ENCODE measurements around the gene TAF5L. TPM values are rescaled to one million over a fixed set of nuclear protein-coding genes. Genes with fewer than 3 reads are reported as not detected.

Gene TAF5L
- polyA plus RNA-seq, 2 of the 4 experiments (the other 2 are of a cell fraction) = 17.4 to 25.0 TPM

- Histone ChIP-seq H3K4me2 (no peak overlapping the region), H3K4me3 (no peak overlapping the region), H3K4me1 (no peaks in the 10 kb centered on the region), H3K9me3 (no peaks in the 10 kb centered on the region), H3K27ac (no peak overlapping the region)
- DNase-seq (ENCODE audit: low read depth in 1 of 2, low spot score in 1 of 2) = no peak
- ChIA-PET CTCF (interaction anchor here (0.6 to 1.2 kb wide), 3 partner anchors 14 to 139 kb away, joined by 3 to 5 read pairs (median 3); partner anchors contain the start of gene ABCB10), POLR2A (no interaction called here)
- TF ChIP-seq ELK1 (IDR thresholded peaks at IDR 0.05; ENCODE audit: low read depth, low read length) = no peak
- no peak for TF ChIP-seq EHMT2 (IDR thresholded peaks at IDR 0.05; ENCODE audit: low read depth)
- TF ChIP-seq CHD4 (IDR thresholded peaks at IDR 0.05; ENCODE audit: borderline replicate concordance) = no peak
- TF ChIP-seq EHF (CRISPR knock-in tag; IDR thresholded peaks at IDR 0.05) = no peak
- no peak for TF ChIP-seq NFE2L2 (conservative IDR thresholded peaks at IDR 0.05; ENCODE audit: low read length)
- TF ChIP-seq, protein P1, sequence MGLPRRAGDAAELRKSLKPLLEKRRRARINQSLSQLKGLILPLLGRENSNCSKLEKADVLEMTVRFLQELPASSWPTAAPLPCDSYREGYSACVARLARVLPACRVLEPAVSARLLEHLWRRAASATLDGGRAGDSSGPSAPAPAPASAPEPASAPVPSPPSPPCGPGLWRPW (IDR thresholded peaks at IDR 0.05) = no peak
- TF ChIP-seq POLR2A (IDR thresholded peaks at IDR 0.05; ENCODE audit: low read length) = no peak
- TF ChIP-seq MAZ (IDR thresholded peaks at IDR 0.05; ENCODE audit: borderline replicate concordance, low read depth, low read length) = no peak
- TF ChIP-seq ZNF302 (CRISPR knock-in tag; IDR thresholded peaks at IDR 0.05) = no peak
- no peak for TF ChIP-seq MAFK (IDR thresholded peaks at IDR 0.05; ENCODE audit: partially characterized antibody)
- TF ChIP-seq, protein P2, sequence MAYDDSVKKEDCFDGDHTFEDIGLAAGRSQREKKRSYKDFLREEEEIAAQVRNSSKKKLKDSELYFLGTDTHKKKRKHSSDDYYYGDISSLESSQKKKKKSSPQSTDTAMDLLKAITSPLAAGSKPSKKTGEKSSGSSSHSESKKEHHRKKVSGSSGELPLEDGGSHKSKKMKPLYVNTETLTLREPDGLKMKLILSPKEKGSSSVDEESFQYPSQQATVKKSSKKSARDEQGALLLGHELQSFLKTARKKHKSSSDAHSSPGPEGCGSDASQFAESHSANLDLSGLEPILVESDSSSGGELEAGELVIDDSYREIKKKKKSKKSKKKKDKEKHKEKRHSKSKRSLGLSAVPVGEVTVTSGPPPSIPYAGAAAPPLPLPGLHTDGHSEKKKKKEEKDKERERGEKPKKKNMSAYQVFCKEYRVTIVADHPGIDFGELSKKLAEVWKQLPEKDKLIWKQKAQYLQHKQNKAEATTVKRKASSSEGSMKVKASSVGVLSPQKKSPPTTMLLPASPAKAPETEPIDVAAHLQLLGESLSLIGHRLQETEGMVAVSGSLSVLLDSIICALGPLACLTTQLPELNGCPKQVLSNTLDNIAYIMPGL (CRISPR knock-in tag; IDR thresholded peaks at IDR 0.05; ENCODE audit: borderline replicate concordance) = no peak
- TF ChIP-seq, protein P3, sequence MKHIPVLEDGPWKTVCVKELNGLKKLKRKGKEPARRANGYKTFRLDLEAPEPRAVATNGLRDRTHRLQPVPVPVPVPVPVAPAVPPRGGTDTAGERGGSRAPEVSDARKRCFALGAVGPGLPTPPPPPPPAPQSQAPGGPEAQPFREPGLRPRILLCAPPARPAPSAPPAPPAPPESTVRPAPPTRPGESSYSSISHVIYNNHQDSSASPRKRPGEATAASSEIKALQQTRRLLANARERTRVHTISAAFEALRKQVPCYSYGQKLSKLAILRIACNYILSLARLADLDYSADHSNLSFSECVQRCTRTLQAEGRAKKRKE (CRISPR knock-in tag; IDR thresholded peaks at IDR 0.05; ENCODE audit: low read depth) = no peak
- TF ChIP-seq CHD2 (IDR thresholded peaks at IDR 0.05; ENCODE audit: low read length, partially characterized antibody) = no peak
- TF ChIP-seq KDM1A (IDR thresholded peaks at IDR 0.05; ENCODE audit: low read depth) = no peak
- TF ChIP-seq RCOR1 (IDR thresholded peaks at IDR 0.05; ENCODE audit: low read depth, low read length) = no peak
- no peak for TF ChIP-seq SREBF2 (IDR thresholded peaks at IDR 0.05)
- TF ChIP-seq ZSCAN20 (CRISPR knock-in tag; IDR thresholded peaks at IDR 0.05) = no peak
- TF ChIP-seq HEYL (CRISPR knock-in tag; IDR thresholded peaks at IDR 0.05) = no peak
- no peak for TF ChIP-seq NPAS2 (CRISPR knock-in tag; IDR thresholded peaks at IDR 0.05; ENCODE audit: borderline replicate concordance)
- no peak for ATAC-seq
- FAIRE-seq = no peak
- WGBS (ENCODE audit: missing lambda C conversion rate) = 92% methylated on average over 1 of the region's 1 CpG
Measured at GRCh38 chr1:229544587-229544986, 81.3 kb downstream of the TAF5L start.

Small RNA genes lying within 50 kb of the gene (small RNA-seq; reads per million reads assigned to genes)
- gene HMGN2P19 (0 reads per million in 6 experiments), gene RNA5SP78 (0 to 2.1 (median 0) reads per million in 6 experiments)

Other genes starting within 250 kb of the TAF5L start
- gene ACTA1, start 192.0 kb downstream of the TAF5L start, polyA plus RNA-seq (2011; rRNA removed) = 0.08 and 0.16 TPM in 2 replicates
- gene ACTA1, start 192.0 kb downstream of the TAF5L start, polyA plus RNA-seq (2017; fragmentation: RNase III; extraction: RNeasy Plus Mini Kit Qiagen cat#74134 plus additional on column Dnase treatment) = 0.16 to 0.25 TPM (median 0.24 TPM) in 3 replicates
- 43.2 and 45.9 TPM in 2 replicates for gene NUP133, start 117.8 kb downstream of the TAF5L start, polyA plus RNA-seq (2011; rRNA removed)
- gene NUP133, start 117.8 kb downstream of the TAF5L start, polyA plus RNA-seq (2017; fragmentation: RNase III; extraction: RNeasy Plus Mini Kit Qiagen cat#74134 plus additional on column Dnase treatment) = 19.7 to 20.6 TPM (median 19.8 TPM) in 3 replicates
- gene ABCB10, start 67.4 kb downstream of the TAF5L start, polyA plus RNA-seq (2011; rRNA removed) = 15.1 and 16.3 TPM in 2 replicates
- 12.5 to 13.9 TPM (median 12.9 TPM) in 3 replicates for gene ABCB10, start 67.4 kb downstream of the TAF5L start, polyA plus RNA-seq (2017; fragmentation: RNase III; extraction: RNeasy Plus Mini Kit Qiagen cat#74134 plus additional on column Dnase treatment)
- 15.7 and 19.6 TPM in 2 replicates for gene URB2, start 125 bp upstream of the TAF5L start, polyA plus RNA-seq (2011; rRNA removed)
- gene URB2, start 125 bp upstream of the TAF5L start, polyA plus RNA-seq (2017; fragmentation: RNase III; extraction: RNeasy Plus Mini Kit Qiagen cat#74134 plus additional on column Dnase treatment) = 13.7 to 15.6 TPM (median 14.1 TPM) in 3 replicates

All from A549 (cell line).